Stimulated activated CD8-positive, alpha-beta memory T cell treated with anti-CD3 and anti-CD28 coated beads, Interleukin-2, amount 100 ng/mL, for 1 hour (primary cell): ENCODE measurements around the gene SREK1IP1.

Experiments used
- DNase-seq, 2 donors: peaks; one replicate each; pipeline ENCODE4 v3.0.0-alpha.2; 2020; ENCODE audit warnings: low read depth in 2 of 2

Gene SREK1IP1

DNA sequence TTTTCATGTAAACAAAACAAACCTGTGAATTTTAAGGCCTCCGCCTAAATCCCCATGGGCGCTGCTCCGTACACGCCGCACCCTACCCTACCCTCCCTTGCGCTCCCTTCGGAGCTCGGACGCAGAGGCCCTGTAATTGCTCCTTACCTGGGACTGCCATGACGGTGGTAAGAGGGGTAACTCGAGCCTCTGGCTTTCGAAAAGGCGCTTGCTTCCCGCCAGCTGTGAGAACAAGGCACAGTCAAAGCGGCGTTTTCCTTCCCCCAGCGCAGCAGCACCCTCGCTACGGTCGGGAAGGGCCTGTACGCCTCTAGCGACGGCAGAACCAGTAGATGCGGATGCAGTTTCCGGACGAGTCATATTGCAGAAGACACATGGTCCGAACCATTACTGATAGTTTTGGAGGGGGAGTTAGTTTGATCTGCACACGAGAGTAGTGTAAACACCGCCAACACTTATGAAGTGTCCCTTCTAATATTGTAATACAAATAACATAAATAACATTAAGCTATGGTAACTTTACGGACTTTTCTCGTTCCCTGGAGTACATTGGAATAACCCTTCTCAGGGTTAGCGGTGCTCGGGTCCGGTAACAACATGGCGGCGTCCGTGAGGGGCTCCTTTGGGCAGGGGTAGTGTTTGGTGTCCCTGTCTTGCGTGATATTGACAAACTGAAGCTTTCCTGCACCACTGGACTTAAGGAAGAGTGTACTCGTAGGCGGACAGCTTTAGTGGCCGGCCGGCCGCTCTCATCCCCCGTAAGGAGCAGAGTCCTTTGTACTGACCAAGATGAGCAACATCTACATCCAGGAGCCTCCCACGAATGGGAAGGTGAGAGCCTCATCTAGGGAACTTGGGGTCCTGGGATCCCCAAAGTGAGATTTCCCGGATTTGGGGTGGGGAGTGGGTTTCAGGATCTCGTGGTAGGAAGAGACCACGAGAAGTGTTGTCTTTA, at the start of gene SREK1IP1, which contains the start of gene CWC27:
Gene SREK1IP1, minus strand, starts transcription at position 334 of the 955 bp plus-strand sequence. Its CDS starts 174 bp downstream, at position 160.
Gene CWC27, plus strand, starts transcription at position 573 of the 955 bp plus-strand sequence. Its CDS starts 217 bp downstream, at position 790.
- DNase-seq, result peak; percentile 43 to 66

DNA sequence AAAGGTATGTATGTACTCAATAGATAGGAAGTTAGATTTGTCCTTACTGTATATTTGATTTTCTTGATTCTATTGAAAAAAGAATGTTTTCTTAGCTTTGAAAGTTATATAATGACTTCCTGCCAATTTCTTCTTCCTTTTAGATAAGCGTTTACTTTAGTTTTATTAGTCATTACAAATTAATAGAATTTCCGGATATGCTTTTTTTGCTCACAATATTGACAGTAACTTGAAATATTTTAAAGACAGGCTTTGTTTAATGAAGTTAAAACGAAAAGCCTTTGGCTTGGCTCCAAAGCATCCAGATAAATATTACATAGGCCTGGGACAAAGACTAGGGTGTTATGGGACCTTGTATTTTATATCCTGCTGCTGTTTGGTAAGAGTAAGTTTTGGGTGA, 49.8 kb upstream of the SREK1IP1 start:
- no peak for DNase-seq

DNA sequence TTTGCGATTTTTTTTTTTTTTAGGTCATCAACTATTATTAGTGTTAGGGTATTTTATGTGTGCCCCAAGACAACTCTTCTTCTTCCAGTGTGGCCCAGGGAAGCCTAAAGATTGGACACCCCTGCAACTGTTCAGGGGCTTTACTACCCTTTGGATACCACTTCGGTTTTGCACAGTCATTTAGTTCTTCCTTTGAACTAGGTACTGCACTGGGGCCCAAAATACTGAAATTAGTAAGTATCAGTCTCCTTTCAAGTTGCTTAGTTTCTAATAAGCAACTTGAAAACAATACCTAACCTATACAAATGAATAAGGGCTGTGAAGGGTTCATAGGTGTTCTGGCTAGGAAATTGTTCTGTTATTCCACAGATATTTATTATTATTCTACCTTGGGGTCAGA, 45.6 kb upstream of the SREK1IP1 start:
- no peak for DNase-seq

DNA sequence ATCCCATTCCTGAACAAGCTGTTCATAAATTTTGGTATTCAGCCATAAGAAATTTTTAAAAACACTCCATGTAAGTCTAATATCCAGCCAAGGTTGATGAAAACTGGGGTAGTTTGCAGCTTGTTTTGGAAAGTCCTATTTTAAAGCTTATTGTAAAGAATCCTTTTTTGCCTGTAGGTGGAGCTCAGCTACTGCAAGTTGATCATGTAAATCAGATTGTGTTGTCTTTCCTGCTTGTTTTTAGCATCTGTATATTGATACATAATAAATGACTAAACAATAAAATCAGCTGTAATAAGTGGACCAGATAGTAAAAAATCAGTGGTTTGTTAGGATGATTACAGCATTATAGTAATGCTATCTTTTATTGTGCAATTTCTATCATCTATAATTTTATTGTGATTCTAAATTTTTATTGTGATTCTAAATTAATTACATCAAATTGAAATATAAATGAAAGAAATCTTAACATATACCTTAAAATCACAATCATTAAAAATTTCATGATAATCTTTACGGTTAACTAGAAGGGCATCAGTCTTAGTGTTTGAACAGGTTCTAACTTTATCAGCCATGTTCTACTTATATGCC, 42.7 kb upstream of the SREK1IP1 start:
- DNase-seq, result no peak

DNA sequence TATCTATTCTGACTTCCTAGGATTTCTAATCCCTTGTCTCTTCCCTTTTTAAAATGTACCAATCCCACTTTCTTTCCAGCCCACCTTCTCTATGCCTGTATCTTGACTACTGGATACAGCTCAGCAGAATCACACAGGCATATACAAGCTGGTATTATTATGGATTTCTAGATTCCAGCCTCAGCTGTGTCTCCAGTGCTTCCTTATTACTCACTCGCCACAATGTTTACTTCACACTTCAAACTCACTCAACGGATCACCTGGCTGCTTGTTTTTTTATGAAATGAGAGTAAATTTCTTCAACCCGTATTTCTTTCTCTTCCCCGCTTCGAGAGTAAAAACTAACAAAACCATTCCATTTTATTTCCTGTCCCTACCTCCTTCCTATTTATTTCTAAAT, 39.0 kb upstream of the SREK1IP1 start:
- DNase-seq, result no peak

DNA sequence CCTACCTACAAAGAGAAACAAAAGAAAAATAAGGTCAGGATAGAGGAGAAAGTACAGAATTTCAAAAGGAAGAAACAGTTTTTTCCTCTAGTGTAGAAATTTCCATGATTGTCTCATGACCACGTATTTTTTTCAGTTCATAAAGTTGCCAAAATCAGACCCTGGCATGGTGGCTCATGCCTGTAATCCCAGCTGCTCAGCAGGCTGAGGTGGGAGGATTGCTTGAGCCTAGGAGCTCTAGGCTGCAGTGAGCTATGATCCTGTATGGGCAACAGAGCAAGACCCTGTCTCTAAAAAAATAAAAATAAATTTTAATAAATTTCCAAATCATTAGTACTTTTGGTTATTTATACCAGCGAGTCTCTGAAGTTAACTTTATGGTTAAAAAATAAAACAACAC, 38.0 kb upstream of the SREK1IP1 start:
- no peak for DNase-seq

DNA sequence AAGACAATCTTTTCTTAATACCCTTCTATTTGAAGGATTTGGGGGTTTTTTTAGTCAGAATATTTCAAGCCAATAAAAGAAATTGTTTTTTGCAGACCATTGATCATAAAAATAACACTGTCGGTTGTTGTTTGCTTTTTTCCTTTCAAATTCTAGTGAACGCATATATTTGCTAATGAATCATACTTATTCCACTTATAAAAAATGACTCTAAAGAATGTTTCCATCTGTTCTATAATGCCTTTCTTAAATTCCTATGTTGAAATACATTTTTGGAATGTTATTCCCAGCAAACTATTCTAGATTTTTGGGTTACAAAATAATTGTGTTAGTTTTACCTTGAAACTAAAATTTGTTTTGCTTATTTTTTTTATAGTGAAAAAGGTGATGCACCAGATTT, 32.4 kb upstream of the SREK1IP1 start:
- no peak for DNase-seq

DNA sequence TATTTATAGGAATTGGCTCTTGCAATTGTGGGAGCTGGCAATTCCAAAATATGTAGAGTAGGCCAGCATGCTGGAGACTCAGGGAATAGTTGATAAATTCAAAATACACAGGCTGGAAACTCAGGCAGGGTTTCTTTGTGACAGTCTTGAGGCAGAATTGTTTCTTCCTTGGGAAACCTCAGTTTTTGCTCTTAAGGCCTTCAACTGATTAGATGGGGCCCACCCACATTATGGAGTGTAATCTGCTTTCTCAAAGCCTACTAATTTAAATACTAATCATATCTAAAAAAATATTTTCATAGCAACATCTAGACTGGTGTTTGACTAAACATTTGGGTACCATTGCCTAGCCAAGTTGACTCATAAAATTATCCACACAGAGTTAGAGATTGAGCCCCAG, 27.8 kb upstream of the SREK1IP1 start:
- DNase-seq, result no peak

DNA sequence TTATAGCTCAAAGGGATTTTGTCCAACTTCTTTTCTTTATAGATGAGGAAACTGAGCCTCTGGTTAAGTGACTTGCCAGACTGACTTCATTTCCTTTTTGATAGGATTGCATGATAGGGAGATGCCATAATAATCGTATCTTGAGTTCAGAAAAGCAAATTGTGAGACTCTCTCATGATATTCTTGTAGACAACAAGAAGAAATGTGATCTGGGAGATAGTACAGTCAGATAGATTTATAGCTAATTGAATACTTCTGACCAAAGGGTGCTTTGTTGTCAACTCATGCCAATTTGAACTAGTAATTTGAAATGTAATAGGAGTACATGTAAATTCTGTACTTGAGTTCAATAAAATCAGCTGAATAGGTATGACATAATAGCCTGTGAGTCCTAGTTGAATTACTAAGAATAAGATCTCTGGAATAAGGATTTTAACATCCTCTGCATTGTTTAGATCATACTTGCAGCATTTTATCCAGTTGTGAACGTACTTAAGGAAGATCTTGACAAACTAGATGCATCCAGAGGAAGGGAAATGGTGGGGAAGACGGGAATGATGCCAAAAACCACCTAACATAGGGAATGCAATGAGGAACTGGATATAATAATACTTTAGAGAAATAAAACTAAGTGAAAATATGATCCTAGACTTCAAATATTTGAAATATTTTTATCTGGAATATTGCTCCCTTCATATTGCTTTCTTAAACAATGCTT, 25.7 kb upstream of the SREK1IP1 start:
- no peak for DNase-seq

DNA sequence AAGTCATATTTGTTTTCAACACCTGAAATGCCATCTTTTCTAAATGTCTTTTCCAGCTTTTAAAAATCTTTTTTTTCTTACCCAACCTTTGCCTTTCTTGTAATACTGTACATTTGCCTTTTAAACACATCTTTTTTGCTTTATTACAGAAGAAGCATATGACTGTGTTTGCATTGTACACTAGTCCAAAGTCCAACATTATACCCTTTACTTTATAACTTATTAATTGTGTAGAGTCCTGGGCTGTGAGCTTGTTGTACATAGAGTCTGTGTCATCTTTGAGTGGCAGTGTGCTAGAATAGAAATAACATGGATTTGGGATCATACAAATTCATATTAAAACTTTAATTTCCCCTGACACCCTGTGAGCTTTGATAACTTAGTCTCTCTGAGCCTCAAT, 24.0 kb upstream of the SREK1IP1 start:
- DNase-seq, result no peak

DNA sequence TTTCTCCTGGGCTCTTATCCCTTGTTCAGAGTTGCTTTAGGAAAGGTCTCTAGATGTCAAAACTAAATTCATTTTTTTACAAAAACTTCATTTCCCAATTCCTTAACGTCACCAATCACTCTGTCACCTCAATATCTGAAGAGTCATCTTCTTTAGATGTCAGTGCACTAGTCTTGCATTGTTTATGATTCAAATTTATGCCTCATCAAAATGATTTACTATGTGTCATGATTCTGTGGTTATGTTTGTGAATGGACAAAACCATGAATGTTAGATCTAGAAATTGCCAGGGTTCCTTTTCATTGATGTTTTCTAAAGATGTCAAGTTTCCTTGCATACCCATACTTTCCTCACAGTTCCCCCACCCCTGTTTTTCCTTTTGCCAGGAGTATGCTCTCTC, 21.7 kb upstream of the SREK1IP1 start:
- no peak for DNase-seq

DNA sequence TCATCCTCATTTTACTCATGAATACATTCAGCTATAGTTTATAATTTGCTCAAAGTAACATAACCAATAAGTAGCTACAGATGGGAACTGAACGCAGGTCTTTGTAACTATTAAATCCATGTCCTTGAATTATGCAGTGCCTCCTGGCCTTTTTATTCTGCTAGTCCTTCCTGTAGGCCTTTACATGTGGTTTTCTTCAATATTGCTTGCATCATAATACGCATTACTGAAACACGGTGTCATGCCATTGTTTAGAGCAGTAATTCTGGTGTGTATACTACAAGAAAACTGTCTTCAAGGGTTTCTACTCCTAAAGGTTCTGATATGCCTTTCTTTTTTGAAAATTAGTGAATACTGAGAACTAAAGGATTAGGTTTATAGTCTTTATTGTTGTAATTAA, 21.0 kb upstream of the SREK1IP1 start:
- no peak for DNase-seq

DNA sequence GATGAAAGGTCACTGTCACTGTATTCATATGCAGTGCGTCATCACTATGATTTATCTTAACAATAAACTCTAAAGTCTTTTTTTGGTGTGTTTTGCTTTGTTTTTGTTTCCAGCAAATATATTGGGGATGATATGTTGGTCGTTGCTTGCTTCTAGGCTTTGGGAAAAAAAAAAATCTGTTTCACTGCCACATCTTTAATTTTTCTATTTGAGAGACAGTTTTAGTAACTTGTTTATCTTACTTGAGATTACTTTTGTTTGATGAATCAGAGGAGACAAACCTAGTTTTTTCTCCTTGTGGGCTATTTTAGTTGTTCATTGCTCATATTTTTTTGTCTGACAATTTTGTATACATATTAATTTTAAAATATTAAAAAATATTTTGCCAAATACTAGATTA, 19.7 kb upstream of the SREK1IP1 start:
- DNase-seq, result no peak

DNA sequence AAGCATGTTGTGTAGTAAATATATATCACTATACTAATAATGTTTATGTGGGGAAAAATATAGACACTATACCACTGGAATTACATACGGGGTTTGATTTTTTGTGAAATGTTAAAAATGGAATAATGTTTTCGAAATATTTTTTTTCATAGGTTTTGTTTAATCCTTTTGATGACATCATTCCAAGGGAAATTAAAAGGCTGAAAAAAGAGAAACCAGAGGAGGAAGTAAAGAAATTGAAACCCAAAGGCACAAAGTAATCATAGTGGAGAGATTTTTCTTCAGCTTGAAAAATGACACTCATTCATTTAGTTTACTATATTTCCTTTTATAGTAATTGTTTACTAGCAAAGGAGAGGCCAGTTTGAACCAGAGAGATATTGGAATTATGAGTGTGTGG, 17.9 kb upstream of the SREK1IP1 start:
- DNase-seq, result no peak

DNA sequence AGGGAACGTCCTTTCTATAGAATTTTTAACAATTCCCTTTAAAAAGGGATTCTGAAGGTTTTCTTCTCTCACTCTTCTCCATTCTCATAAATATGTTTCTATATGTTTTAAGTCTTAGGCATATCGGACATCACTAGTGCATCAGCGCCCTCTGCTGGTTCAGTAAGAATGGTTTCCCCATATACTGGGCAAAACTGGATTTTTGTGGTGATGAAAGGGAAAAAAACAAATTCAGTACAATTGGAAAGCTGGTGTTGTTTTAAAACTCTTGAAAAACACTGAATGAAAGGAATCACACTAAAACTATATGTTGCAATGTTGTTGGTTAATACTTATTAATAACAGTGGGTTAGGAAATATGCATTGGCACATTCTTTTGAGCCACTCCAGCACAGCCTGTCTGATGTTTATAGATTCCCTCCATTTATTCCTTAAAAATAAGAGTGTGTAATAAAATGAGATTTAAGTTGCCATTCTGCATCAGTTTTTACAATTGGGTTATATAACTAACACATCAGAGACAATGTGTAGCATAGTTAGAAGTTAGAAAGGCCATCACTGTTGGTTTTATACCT, 16.0 kb upstream of the SREK1IP1 start:
- DNase-seq, result peak; percentile 27 to 57

DNA sequence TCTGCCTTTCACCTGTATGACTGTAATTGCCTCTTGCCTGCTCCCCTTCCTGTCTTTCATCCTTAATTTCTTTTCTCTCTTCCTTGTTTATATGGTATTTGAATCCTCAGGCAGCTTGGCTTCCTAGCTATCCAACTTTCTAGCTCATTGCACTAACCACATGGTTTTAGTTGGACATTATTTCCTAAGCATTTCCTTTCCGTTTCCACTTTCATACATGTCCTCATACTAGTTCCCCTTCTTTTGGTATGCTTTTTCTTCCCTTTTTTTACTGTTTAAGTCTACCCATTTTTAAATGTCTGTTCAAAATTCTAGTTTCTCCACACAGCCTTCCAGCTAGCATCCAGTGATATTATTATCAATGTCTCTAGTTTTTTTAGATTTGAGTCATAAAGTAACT, 6.8 kb upstream of the SREK1IP1 start:
- no peak for DNase-seq

DNA sequence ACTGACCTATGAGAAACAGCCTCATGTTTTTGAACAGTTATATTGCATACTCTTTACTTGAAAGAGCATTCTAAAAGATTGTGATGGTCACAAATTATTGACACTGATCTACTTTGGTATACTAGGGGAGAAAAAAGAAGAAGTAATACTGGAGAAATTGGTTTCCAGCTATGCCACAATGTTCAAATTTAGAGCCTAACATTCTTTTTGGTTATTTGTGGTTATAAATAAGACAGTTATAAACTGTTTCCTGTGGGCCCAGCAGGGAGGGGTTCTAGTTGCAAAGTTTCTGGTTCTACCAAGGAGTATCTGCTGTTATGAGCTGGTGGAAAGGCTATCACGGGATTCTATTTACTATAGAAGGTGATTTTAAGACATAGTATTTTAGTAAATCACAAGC, 5.0 kb upstream of the SREK1IP1 start:
- no peak for DNase-seq

DNA sequence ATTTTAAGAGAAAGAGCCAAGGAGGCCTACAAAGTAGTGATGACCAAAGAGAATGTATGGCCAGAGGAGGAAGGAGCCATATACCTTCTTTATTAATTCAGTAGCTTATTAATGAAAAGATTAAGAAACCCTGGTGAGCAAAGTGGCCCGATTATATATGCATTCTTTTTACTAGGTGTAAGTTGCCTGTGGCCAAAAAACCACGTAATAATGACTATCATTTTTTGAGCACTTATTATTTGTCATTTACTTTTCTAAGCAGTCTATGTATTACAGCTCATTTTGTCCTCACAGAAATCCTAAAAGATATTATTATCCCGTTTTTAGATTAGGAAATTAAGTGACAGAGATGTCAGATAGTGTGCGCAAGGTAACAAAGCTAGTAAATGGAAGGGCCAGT, 3.2 kb upstream of the SREK1IP1 start:
- no peak for DNase-seq

DNA sequence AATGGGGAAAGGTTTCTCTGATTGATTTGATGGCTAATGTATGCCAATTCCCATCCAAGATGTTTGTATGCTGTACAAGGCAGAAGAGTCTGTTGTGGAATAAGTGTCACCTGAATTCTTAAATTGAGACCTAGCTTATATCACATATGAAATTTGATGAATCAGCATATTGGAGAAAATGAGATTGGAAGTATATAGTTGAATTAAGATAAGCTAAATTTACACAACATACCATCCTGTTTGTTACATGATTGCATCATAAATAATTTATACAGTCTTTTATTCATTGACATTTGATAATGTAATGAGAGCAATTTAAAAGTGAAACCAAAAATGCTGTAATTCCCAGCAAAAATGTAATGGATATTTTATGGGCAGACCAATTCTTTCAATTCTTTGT, 1.4 kb upstream of the SREK1IP1 start:
- DNase-seq, result no peak

DNA sequence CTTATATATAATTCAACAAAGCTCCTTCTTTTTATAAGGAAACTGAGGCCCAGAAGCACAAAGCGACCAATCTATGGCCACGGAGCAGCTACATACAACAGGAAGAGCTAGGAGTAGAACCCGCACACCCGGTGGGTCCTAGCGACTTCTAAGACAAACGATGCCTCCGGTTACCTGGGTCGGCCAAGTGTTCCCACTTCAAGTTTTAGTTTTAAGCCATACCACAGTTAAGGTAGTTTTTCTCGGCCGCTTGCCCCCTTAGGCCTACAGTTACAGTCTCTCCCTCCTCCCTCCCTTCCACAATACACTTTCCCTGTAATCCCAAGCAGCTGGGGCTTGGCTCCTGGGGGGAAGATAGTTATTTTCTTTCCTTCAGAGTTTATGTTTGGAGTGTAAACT, 533 bp downstream of the SREK1IP1 start:
- DNase-seq, result peak in 1 of 2 donors; percentile 0

DNA sequence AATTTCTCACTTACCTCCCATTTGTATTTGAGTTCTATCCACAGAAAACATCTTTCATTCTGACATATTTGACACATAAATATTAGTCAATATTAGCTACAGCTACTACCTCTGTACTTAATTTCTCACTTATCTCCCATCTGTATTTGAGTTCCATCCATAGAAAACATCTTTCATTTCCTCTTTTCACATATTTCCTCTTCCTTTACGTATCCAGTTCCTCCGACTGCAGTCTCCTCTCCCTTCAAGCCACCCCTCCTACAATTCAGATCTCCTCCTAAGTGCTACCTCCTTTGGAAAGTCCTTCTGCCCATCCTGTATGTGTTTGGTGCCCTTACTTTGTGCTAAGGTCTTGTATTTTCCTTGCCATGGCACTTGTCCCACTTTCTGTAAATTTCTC, 1.6 kb downstream of the SREK1IP1 start:
- DNase-seq, result no peak
